HepG2 (cell line): Measurements from ENCODE around the gene LBR. TPM values are rescaled to one million over a fixed set of nuclear protein-coding genes. Genes with fewer than 3 reads are reported as not detected.
A peak's percentile ranks its signal among the peaks of the same experiment; 100 is the strongest.

Experiments
- ATF1 ChIP-seq: IDR thresholded peaks from 2 replicates; pipeline ENCODE4 v1.6.1; 2016; ENCODE audit warnings: mild to moderate bottlenecking, control low read depth
- BORCS8-MEF2B ChIP-seq: sonication (generic); formaldehyde crosslinking; IDR thresholded peaks from 2 replicates; pipeline ENCODE4 v1.8.0; 2022; ENCODE audit warnings: mild to moderate bottlenecking, missing genetic modification reagents
- CHD2 ChIP-seq: IDR thresholded peaks from 2 replicates; pipeline ENCODE4 v1.6.1; 2011; ENCODE audit warnings: low read depth, low read length, improper control_type of control experiment
- EEA1 ChIP-seq: sonication (generic); formaldehyde crosslinking; IDR thresholded peaks from 2 replicates; pipeline ENCODE4 v1.5.1; 2020; ENCODE audit warnings: mild to moderate bottlenecking, missing genetic modification reagents, borderline replicate concordance
- HDAC1 ChIP-seq: sonication (generic); formaldehyde crosslinking; IDR thresholded peaks from 2 replicates; pipeline ENCODE4 v1.5.1; 2020; ENCODE audit warnings: mild to moderate bottlenecking, missing genetic modification reagents
- KDM6A ChIP-seq: IDR thresholded peaks from 2 replicates; pipeline ENCODE4 v1.6.1; 2016; ENCODE audit warnings: low read depth
- NFE2 ChIP-seq: sonication (generic); formaldehyde crosslinking; IDR thresholded peaks from 2 replicates; pipeline ENCODE4 v1.4.0; 2020; ENCODE audit warnings: missing genetic modification reagents
- NR2C2 ChIP-seq: sonication (generic); formaldehyde crosslinking; IDR thresholded peaks from 2 replicates; pipeline ENCODE4 v1.4.0; 2020; ENCODE audit warnings: missing genetic modification reagents, mild to moderate bottlenecking, moderate library complexity, borderline replicate concordance
- RELA ChIP-seq: sonication (generic); formaldehyde crosslinking; IDR thresholded peaks from 2 replicates; pipeline ENCODE4 v1.4.0; 2020; ENCODE audit warnings: missing genetic modification reagents
- SP140L ChIP-seq: sonication (generic); formaldehyde crosslinking; IDR thresholded peaks from 2 replicates; pipeline ENCODE4 v1.4.0; 2020; ENCODE audit warnings: missing genetic modification reagents, borderline replicate concordance
- STAG1 ChIP-seq: sonication (generic); formaldehyde crosslinking; IDR thresholded peaks from 2 replicates; pipeline ENCODE4 v1.4.0; 2020; ENCODE audit warnings: missing genetic modification reagents
- ZBTB8A ChIP-seq: sonication (generic); formaldehyde crosslinking; IDR thresholded peaks from 2 replicates; pipeline ENCODE4 v1.4.0; 2020; ENCODE audit warnings: mild to moderate bottlenecking, low read depth, missing genetic modification reagents, borderline replicate concordance
- ZNF12 ChIP-seq: sonication (generic); formaldehyde crosslinking; IDR thresholded peaks from 2 replicates; pipeline ENCODE4 v1.5.0; 2020; ENCODE audit warnings: missing genetic modification reagents
- ZNF484 ChIP-seq: sonication (generic); formaldehyde crosslinking; IDR thresholded peaks from 2 replicates; pipeline ENCODE4 v1.5.1; 2020; ENCODE audit warnings: mild to moderate bottlenecking, low read depth, missing genetic modification reagents, borderline replicate concordance
- ZNF550 ChIP-seq: sonication (generic); formaldehyde crosslinking; IDR thresholded peaks from 2 replicates; pipeline ENCODE4 v1.4.0; 2020; ENCODE audit warnings: mild to moderate bottlenecking, missing genetic modification reagents, borderline replicate concordance
- ZNF616 ChIP-seq: sonication (generic); formaldehyde crosslinking; IDR thresholded peaks from 2 replicates; pipeline ENCODE4 v1.5.0; 2020; ENCODE audit warnings: low read depth, mild to moderate bottlenecking, missing genetic modification reagents
- ZNF644 ChIP-seq: IDR thresholded peaks from 2 replicates; pipeline ENCODE4 v1.6.1; 2016; ENCODE audit warnings: low read depth
- polyA plus RNA-seq, 8 experiments: library from polyadenylated mRNA; depleted of rRNA in 3 of 8; stranded (reverse) in 7 of 8; unstranded in 1 of 8; fragments of >200 nt; fragmentation: Illumina TruSeq in 4 of 8; extraction: Trizol in 4 of 8; gene quantifications; 2 replicates each; pipeline versions ENCODE4 v1.2.1 to v1.2.3, GENCODE V29; 2011 to 2016; ENCODE audit warnings: low read depth in 4 of 8, missing spikeins in 1 of 8, mixed read lengths in 1 of 8; ENCODE audit not compliant: insufficient read depth in 1 of 8
- total RNA-seq, 5 experiments: library from RNA; depleted of rRNA; stranded (reverse); fragments of >200 nt; fragmentation: Illumina TruSeq; extraction: Trizol; gene quantifications; 2 replicates each; pipeline ENCODE4 v1.2.3, GENCODE V29; 2016; ENCODE audit warnings: low read depth in 1 of 5
- TF ChIP-seq, protein P1 (sequence below): sonication (generic); formaldehyde crosslinking; IDR thresholded peaks from 2 replicates; pipeline ENCODE4 v1.4.0; 2020; ENCODE audit warnings: missing genetic modification reagents
- TF ChIP-seq, protein P2 (sequence below): sonication (generic); formaldehyde crosslinking; IDR thresholded peaks from 2 replicates; pipeline ENCODE4 v1.5.0; 2020; ENCODE audit warnings: mild to moderate bottlenecking, missing genetic modification reagents
- TF ChIP-seq, protein P3 (sequence below): fragments of 450-650 bp; IDR thresholded peaks from 2 replicates; pipeline ENCODE4 v1.6.1; 2017; ENCODE audit warnings: mild to moderate bottlenecking

Gene LBR
- total and polyA plus RNA-seq, 2 of the 13 experiments (the other 11 are each of a cell fraction or from before 2014, with no cell fraction given): 38.9 to 76.7 TPM

DNA sequence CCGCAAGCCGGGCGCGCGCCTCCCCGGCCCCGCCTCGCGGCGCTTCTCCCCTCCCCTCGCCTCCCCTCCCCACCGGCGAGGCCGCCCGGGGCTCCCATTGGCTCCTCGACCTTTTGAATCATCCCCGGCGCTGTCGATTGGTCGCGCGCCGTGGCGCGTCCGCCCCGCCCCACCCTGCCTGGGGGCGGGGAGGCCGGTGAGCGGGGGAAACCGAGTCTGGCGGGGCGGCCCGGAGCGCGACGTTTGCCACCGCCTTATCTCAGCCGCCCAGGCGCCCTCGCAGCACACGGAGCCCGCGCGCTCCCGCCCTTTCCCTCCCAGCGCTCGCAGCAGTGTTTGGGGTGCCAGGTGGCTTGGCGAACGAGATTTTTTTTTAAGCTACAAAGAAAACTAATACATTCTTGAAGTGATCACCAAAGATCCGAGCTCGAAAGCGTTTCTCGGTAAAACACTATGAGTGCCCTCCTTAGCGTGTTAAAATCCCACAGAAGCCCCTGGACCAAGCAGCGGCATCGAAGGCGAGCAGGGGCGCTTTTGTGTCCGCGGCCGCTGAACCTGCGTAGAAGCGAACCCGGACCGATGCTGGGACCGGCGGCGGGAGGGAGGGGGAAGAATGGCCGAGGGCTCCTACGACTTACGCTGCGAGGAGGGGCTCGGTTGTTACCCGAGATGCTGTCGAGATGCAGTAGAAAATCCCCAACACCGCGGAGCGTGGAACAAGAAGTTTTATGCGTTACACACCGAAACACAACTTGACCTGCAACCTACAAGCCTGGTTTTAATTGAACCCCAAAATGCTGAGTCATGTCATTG lies 436 bp upstream of the LBR start (continued):
- TF ChIP-seq, protein P1, sequence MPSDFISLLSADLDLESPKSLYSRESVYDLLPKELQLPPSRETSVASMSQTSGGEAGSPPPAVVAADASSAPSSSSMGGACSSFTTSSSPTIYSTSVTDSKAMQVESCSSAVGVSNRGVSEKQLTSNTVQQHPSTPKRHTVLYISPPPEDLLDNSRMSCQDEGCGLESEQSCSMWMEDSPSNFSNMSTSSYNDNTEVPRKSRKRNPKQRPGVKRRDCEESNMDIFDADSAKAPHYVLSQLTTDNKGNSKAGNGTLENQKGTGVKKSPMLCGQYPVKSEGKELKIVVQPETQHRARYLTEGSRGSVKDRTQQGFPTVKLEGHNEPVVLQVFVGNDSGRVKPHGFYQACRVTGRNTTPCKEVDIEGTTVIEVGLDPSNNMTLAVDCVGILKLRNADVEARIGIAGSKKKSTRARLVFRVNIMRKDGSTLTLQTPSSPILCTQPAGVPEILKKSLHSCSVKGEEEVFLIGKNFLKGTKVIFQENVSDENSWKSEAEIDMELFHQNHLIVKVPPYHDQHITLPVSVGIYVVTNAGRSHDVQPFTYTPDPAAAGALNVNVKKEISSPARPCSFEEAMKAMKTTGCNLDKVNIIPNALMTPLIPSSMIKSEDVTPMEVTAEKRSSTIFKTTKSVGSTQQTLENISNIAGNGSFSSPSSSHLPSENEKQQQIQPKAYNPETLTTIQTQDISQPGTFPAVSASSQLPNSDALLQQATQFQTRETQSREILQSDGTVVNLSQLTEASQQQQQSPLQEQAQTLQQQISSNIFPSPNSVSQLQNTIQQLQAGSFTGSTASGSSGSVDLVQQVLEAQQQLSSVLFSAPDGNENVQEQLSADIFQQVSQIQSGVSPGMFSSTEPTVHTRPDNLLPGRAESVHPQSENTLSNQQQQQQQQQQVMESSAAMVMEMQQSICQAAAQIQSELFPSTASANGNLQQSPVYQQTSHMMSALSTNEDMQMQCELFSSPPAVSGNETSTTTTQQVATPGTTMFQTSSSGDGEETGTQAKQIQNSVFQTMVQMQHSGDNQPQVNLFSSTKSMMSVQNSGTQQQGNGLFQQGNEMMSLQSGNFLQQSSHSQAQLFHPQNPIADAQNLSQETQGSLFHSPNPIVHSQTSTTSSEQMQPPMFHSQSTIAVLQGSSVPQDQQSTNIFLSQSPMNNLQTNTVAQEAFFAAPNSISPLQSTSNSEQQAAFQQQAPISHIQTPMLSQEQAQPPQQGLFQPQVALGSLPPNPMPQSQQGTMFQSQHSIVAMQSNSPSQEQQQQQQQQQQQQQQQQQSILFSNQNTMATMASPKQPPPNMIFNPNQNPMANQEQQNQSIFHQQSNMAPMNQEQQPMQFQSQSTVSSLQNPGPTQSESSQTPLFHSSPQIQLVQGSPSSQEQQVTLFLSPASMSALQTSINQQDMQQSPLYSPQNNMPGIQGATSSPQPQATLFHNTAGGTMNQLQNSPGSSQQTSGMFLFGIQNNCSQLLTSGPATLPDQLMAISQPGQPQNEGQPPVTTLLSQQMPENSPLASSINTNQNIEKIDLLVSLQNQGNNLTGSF (CRISPR knock-in tag): no peak
- TF ChIP-seq STAG1 (no peak), ZBTB8A (CRISPR knock-in tag) (no peak), ATF1 (no peak), RELA (CRISPR knock-in tag) (no peak), HDAC1 (CRISPR knock-in tag) (peak; percentile 55), CHD2 (no peak), KDM6A (CRISPR knock-in tag) (no peak), ZNF484 (no peak), ZNF550 (no peak), ZNF644 (CRISPR knock-in tag) (no peak), ZNF616 (CRISPR knock-in tag) (no peak), EEA1 (CRISPR knock-in tag) (no peak), NFE2 (CRISPR knock-in tag) (peak; percentile 84; the same call in 1 of the 2 replicates), BORCS8-MEF2B (no peak; the same call in 1 of the 2 replicates), ZNF12 (CRISPR knock-in tag) (peak; percentile 33; the same call in 1 of the 2 replicates), SP140L (CRISPR knock-in tag) (no peak), NR2C2 (CRISPR knock-in tag) (no peak; the same call in 1 of the 2 replicates)
- TF ChIP-seq, protein P2, sequence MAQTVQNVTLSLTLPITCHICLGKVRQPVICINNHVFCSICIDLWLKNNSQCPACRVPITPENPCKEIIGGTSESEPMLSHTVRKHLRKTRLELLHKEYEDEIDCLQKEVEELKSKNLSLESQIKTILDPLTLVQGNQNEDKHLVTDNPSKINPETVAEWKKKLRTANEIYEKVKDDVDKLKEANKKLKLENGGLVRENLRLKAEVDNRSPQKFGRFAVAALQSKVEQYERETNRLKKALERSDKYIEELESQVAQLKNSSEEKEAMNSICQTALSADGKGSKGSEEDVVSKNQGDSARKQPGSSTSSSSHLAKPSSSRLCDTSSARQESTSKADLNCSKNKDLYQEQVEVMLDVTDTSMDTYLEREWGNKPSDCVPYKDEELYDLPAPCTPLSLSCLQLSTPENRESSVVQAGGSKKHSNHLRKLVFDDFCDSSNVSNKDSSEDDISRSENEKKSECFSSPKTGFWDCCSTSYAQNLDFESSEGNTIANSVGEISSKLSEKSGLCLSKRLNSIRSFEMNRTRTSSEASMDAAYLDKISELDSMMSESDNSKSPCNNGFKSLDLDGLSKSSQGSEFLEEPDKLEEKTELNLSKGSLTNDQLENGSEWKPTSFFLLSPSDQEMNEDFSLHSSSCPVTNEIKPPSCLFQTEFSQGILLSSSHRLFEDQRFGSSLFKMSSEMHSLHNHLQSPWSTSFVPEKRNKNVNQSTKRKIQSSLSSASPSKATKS: no peak
- TF ChIP-seq, protein P3, sequence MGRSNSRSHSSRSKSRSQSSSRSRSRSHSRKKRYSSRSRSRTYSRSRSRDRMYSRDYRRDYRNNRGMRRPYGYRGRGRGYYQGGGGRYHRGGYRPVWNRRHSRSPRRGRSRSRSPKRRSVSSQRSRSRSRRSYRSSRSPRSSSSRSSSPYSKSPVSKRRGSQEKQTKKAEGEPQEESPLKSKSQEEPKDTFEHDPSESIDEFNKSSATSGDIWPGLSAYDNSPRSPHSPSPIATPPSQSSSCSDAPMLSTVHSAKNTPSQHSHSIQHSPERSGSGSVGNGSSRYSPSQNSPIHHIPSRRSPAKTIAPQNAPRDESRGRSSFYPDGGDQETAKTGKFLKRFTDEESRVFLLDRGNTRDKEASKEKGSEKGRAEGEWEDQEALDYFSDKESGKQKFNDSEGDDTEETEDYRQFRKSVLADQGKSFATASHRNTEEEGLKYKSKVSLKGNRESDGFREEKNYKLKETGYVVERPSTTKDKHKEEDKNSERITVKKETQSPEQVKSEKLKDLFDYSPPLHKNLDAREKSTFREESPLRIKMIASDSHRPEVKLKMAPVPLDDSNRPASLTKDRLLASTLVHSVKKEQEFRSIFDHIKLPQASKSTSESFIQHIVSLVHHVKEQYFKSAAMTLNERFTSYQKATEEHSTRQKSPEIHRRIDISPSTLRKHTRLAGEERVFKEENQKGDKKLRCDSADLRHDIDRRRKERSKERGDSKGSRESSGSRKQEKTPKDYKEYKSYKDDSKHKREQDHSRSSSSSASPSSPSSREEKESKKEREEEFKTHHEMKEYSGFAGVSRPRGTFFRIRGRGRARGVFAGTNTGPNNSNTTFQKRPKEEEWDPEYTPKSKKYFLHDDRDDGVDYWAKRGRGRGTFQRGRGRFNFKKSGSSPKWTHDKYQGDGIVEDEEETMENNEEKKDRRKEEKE: no peak
